HL-60 (cell line): ENCODE measurements around the gene SMR3B.

Experiments used
- CTCF ChIP-seq: IDR thresholded peaks from one replicate; pipeline ENCODE4 v1.5.1; 2011; ENCODE audit warnings: low read length, control low read depth, inconsistent platforms; ENCODE audit not compliant: insufficient read depth
- GABPA ChIP-seq: IDR thresholded peaks from 2 replicates; pipeline ENCODE4 v1.6.1; 2012; ENCODE audit warnings: low read depth

GRCh38 chr4:70380578-70380977, 2.4 kb upstream of the SMR3B start:
- TF ChIP-seq CTCF: no peak
- no peak for TF ChIP-seq GABPA
